Kidney (tissue), 14 donors: ENCODE results near the gene ARHGAP26. TPM values are rescaled to one million over a fixed set of nuclear protein-coding genes. Genes with fewer than 3 reads are reported as not detected.

ENCODE experiments used
- DNase-seq, 5 donors: peaks; one replicate each; pipeline ENCODE4 v3.0.0-alpha.2; 2013 to 2020
- FAIRE-seq: peaks from 2 replicates; lab custom pipeline; 2012; peaks lifted over from hg19 to GRCh38; lab: Jason Lieb, UNC
- H3K27ac ChIP-seq, 2 donors: one replicate each; pipeline ENCODE4 v1.7.0; 2013; ENCODE audit warnings: low read depth in 2 of 2, low read length in 2 of 2, inconsistent platforms in 1 of 2
- H3K27me3 ChIP-seq: one replicate; pipeline ENCODE4 v1.7.1; 2013; ENCODE audit warnings: low read length, inconsistent platforms; ENCODE audit not compliant: control insufficient read depth, insufficient read depth
- H3K36me3 ChIP-seq, 3 donors: one replicate each; pipeline versions ENCODE4 v1.7.0 to v1.7.1; 2013; ENCODE audit warnings: low read length in 3 of 3, control low read depth in 1 of 3, inconsistent platforms in 1 of 3; ENCODE audit not compliant: insufficient read depth in 3 of 3, control insufficient read depth in 2 of 3
- H3K4me1 ChIP-seq, 3 donors: one replicate each; pipeline versions ENCODE4 v1.7.0 to v1.7.1; 2013; ENCODE audit warnings: low read length in 3 of 3, inconsistent platforms in 1 of 3, low read depth in 1 of 3; ENCODE audit not compliant: control insufficient read depth in 2 of 3, insufficient read depth in 2 of 3
- H3K4me3 ChIP-seq, 3 donors: one replicate each; pipeline versions ENCODE4 v1.7.0 to v1.8.1; 2013; ENCODE audit warnings: low read length in 3 of 3, control low read depth in 1 of 3, inconsistent platforms in 1 of 3
- H3K9ac ChIP-seq, 3 donors: one replicate each; pipeline versions ENCODE4 v1.7.0 to v1.7.1; 2013; ENCODE audit warnings: low read length in 3 of 3, control low read depth in 1 of 3, inconsistent platforms in 1 of 3
- H3K9me3 ChIP-seq, 3 donors: one replicate each; pipeline versions ENCODE4 v1.7.0 to v1.7.1; 2013; ENCODE audit warnings: low read length in 3 of 3, control low read depth in 1 of 3, inconsistent platforms in 1 of 3; ENCODE audit not compliant: control insufficient read depth in 2 of 3, insufficient read depth in 1 of 3
- CTCF ChIP-seq: IDR thresholded peaks from 3 replicates; pipeline ENCODE4 v1.5.1; 2012; ENCODE audit warnings: mild to moderate bottlenecking, moderate library complexity, borderline replicate concordance; ENCODE audit not compliant: insufficient read depth; ENCODE audit errors: extremely low read depth
- intact Hi-C: fragments of 100-400 bp; cut with DNase I; formaldehyde crosslinking; loops from one replicate; pipeline ENCODE4 v1.11.1; 2022
- polyA plus RNA-seq: library from polyadenylated mRNA; stranded (reverse); fragments of 350-450 nt; fragmentation: Illumina TruSeq; extraction: RNeasy Lipid Tissue Mini Kit (QIAGEN cat#74804); gene quantifications from one replicate; pipeline ENCODE4 v1.2.3, GENCODE V29; 2014; ENCODE audit warnings: low read depth, low replicate concordance; ENCODE audit not compliant: insufficient read depth
- total RNA-seq: library from RNA; stranded (reverse); fragmentation: NEBNext Ultra II Directional; extraction: Animal tissue kit (Norgen Biotek cat#: 25700); gene quantifications from one replicate; pipeline ENCODE4 v1.2.1, GENCODE V29; 2021
- donor health status: control.
- donor health status: control.
- donor health status: control.
- donor health status: control.
- donor health status: control.
- donor health status: DM: yes; HTN: yes; CAD: no.
- donor health status: Normal renal cell carcinoma (clear cell type).

The ARHGAP26 gene
- total and polyA plus RNA-seq, 2 donors from 2014 or later: 2.5 to 85.7 TPM

GRCh38 chr5:143258559-143259253 lies 488.5 kb downstream of the ARHGAP26 start:
- Histone ChIP-seq H3K4me1 (no peaks in the 10 kb centered on the region), H3K4me3 (no peak overlapping the region), H3K27ac (no peak overlapping the region), H3K9ac (no peak overlapping the region), H3K9me3 (no peaks in the 10 kb centered on the region), H3K36me3 (no peaks in the 10 kb centered on the region), H3K27me3 (no peaks in the 10 kb centered on the region)
- FAIRE-seq (no peak), DNase-seq (no peak)
- no peak for TF ChIP-seq CTCF
- intact Hi-C loops: no loop called here

GRCh38 chr5:143259254-143259605 lies 489.1 kb downstream of the ARHGAP26 start:
- H3K9me3 ChIP-seq: no peaks in the 10 kb centered on the region
- FAIRE-seq (no peak), DNase-seq (no peak)
- H3K9ac ChIP-seq: no peak overlapping the region
- no peak overlapping the region for H3K4me3 ChIP-seq
- TF ChIP-seq CTCF: no peak
- intact Hi-C loops: no loop called here
- no peaks in the 10 kb centered on the region for H3K36me3 ChIP-seq
- no peaks in the 10 kb centered on the region for H3K27me3 ChIP-seq
- H3K4me1 ChIP-seq: no peaks in the 10 kb centered on the region
- no peak overlapping the region for H3K27ac ChIP-seq

- intact Hi-C loops: no loop called here
- Histone ChIP-seq H3K9ac (no peak overlapping the region), H3K27ac (no peak overlapping the region), H3K4me3 (no peak overlapping the region), H3K4me1 (no peaks in the 10 kb centered on the region), H3K36me3 (no peaks in the 10 kb centered on the region), H3K27me3 (no peaks in the 10 kb centered on the region), H3K9me3 (no peaks in the 10 kb centered on the region)
- DNase-seq: no peak
- FAIRE-seq: no peak
- TF ChIP-seq CTCF: no peak
These were observed 491.7 kb downstream of the ARHGAP26 start for GRCh38 chr5:143261748-143262392.
